ENCODE data around the gene UBE2L6.
A peak's percentile ranks its signal among the peaks of the same experiment; 100 is the strongest.

Gene UBE2L6

GRCh38 chr11:57552479-57552878 is 15.0 kb downstream of the UBE2L6 start:
- DNase-seq (ENCODE audit: low read depth): no peak
- TF ChIP-seq MYC (IDR thresholded peaks at IDR 0.05; ENCODE audit: low read depth, low read length) (no peak), MAX (IDR thresholded peaks at IDR 0.05; ENCODE audit: low read depth, low read length) (no peak), CTCF (IDR thresholded peaks at IDR 0.05; ENCODE audit: low read depth, low read length) (no peak), POLR2A (IDR thresholded peaks at IDR 0.05; ENCODE audit: extremely low read depth, insufficient read length) (no peak)
- no peak overlapping the region for H3K4me3 ChIP-seq (ENCODE audit: low read depth, low read length)

- no peak overlapping the region for H3K4me3 ChIP-seq (ENCODE audit: low read depth, low read length)
- no peak for DNase-seq (ENCODE audit: low read depth)
- no peak for TF ChIP-seq MAX (IDR thresholded peaks at IDR 0.05; ENCODE audit: low read depth, low read length)
Measured at GRCh38 chr11:57551941-57552340, 15.5 kb downstream of the UBE2L6 start.

- no peak overlapping the region for H3K4me3 ChIP-seq (ENCODE audit: low read depth, low read length)
- DNase-seq (ENCODE audit: low read depth): no peak
- TF ChIP-seq MAX (IDR thresholded peaks at IDR 0.05; ENCODE audit: low read depth, low read length) (no peak), POLR2A (IDR thresholded peaks at IDR 0.05; ENCODE audit: extremely low read depth, insufficient read length) (no peak), CTCF (IDR thresholded peaks at IDR 0.05; ENCODE audit: low read depth, low read length) (no peak)
Measured at GRCh38 chr11:57549983-57550382, 17.5 kb downstream of the UBE2L6 start.

DNA sequence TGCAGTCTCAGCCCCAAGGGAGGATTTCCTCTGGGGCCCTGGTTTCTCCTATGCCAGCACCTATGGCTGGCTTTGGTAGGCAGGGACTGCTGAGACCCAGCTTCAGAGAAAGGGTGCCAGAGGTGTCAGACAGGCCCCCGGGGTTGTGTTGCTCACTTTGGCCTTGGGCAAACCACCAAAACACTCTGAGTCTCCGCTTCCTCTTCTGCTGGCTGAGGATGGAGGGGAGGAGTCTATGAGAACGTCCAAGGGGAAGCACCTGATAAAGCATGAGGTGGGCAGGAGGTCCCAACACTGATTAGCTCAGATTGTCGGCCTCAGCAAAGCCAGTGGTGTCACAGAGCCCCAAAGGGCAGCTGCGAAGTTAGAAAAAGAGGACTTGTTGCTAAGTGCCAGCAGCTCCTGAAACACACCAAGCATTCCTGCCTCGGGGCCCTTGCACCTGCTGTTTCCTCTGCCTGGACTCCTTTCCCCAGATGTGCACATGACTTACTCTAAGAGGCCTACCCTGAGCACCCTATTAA is 19.6 kb downstream of the UBE2L6 start:
- DNase-seq (ENCODE audit: low read depth): peak; percentile 56
- no peak overlapping the region for H3K4me3 ChIP-seq (ENCODE audit: low read depth, low read length)
- TF ChIP-seq CTCF (IDR thresholded peaks at IDR 0.05; ENCODE audit: low read depth, low read length) (no peak), POLR2A (IDR thresholded peaks at IDR 0.05; ENCODE audit: extremely low read depth, insufficient read length) (no peak), MAX (IDR thresholded peaks at IDR 0.05; ENCODE audit: low read depth, low read length) (no peak), MYC (IDR thresholded peaks at IDR 0.05; ENCODE audit: low read depth, low read length) (no peak)

DNA sequence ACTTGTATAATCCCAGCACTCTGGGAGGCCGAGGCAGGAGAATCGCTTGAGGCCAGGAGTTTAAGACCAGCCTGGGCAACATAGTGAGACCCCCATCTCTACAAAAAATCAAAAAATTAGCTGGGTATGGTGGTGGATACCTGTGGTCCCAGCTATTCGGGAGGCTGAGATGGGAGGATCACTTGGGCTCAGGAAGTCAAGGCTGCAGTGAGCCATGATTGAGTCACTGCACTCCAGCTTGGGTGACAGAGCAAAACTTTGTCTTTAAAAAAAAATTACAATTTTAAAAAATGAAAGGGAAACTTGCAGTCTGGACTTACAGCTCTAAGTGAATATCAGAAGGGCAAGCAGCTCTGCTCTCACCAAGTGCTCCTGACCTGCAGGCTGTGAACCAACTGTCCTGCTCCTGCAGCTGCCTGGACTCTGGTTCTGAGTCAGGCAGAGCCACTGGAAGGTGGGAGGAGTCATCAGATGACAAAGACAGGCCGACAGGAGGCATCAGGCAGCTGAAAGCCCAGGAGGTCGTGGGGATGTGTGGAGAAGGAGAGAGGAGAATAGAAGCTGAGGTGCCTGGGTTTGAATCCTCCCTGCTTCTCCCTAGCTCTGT is 20.5 kb downstream of the UBE2L6 start:
- TF ChIP-seq POLR2A (IDR thresholded peaks at IDR 0.05; ENCODE audit: extremely low read depth, insufficient read length) (no peak), MYC (IDR thresholded peaks at IDR 0.05; ENCODE audit: low read depth, low read length) (no peak), MAX (IDR thresholded peaks at IDR 0.05; ENCODE audit: low read depth, low read length) (no peak), CTCF (IDR thresholded peaks at IDR 0.05; ENCODE audit: low read depth, low read length) (no peak)
- H3K4me3 ChIP-seq (ENCODE audit: low read depth, low read length): no peak overlapping the region
- DNase-seq (ENCODE audit: low read depth): peak; percentile 44

DNA sequence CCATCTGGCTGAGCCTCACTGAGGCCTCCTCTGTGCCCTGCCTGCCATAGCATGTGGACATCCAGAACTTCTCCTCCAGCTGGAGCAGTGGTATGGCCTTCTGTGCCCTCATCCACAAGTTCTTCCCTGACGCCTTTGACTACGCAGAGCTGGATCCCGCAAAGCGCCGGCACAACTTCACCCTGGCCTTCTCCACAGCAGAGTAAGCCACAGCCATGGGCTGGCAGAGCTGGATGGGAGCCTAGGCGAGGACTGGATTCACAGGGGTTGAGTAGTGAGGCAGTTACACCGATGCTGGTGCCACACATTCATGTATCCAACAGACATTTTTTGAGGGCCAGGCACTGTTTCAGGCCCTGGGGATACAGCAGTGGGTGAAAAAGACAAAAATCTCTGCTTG is 21.0 kb downstream of the UBE2L6 start:
- no peak overlapping the region for H3K4me3 ChIP-seq (ENCODE audit: low read depth, low read length)
- TF ChIP-seq POLR2A (IDR thresholded peaks at IDR 0.05; ENCODE audit: extremely low read depth, insufficient read length) (no peak), MAX (IDR thresholded peaks at IDR 0.05; ENCODE audit: low read depth, low read length) (no peak), CTCF (IDR thresholded peaks at IDR 0.05; ENCODE audit: low read depth, low read length) (no peak), MYC (IDR thresholded peaks at IDR 0.05; ENCODE audit: low read depth, low read length) (no peak)
- no peak for DNase-seq (ENCODE audit: low read depth)
